Hematopoietic multipotent progenitor cell treated with erythropoietin and hydrocortisone succinate and interleukin-3 and kit ligand, for 15 days (in vitro differentiated cells): ENCODE results near the gene SELENOO.

ENCODE experiments used
- DNase-seq: peaks from one replicate; pipeline ENCODE4 v3.0.0-alpha.2; 2015; ENCODE audit warnings: low spot score

Gene SELENOO

GRCh38 chr22:50184902-50185374 lies 15.9 kb upstream of the SELENOO start:
- no peak for DNase-seq

GRCh38 chr22:50185375-50186087 lies 15.3 kb upstream of the SELENOO start, which contains the start of gene TRABD:
Gene TRABD, plus strand, starts transcription at chr22:50185913. Its CDS starts 7,148 bp downstream, at chr22:50193061.
- DNase-seq, result peak; percentile 85

- DNase-seq, result no peak
These were observed 14.6 kb upstream of the SELENOO start for GRCh38 chr22:50186181-50186714.

DNA sequence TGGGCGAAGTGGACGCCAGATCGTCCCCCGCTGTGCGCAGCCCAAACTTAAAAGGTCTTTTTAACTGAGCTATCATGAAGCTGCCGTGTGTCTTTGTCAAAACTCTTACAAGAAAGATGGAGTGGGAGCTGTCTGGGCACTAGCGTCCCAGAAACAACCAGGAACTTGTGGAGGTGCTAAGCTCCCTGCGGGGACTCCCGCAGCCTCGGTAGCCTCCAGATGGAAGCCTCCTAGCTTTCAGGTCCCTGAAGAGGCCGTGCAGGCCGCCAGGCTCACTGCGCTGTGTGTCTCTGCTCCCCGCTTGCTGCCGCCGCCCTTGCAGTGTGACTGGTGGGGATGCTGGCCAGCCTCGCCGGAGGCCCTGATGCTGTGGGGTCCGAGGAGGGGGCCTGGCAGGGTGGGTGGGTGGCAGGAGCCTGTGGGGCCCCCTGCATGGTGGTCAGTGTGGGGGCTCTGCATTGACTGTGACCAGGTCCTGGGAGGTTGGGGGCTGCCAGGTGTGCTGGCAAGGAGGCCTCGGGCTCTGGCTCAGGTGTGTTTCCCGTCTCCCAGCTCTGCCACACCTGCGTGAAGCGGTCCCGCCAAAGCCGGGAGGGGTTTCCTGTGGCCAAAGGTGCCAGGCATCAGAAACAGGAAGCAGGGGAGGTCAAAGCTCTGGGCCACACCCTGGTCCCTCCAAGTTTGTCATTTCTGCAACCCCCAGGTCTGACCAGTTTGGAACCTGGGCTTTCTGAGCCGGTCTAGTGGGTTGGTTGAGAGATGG lies 13.9 kb upstream of the SELENOO start:
- no peak for DNase-seq

DNA sequence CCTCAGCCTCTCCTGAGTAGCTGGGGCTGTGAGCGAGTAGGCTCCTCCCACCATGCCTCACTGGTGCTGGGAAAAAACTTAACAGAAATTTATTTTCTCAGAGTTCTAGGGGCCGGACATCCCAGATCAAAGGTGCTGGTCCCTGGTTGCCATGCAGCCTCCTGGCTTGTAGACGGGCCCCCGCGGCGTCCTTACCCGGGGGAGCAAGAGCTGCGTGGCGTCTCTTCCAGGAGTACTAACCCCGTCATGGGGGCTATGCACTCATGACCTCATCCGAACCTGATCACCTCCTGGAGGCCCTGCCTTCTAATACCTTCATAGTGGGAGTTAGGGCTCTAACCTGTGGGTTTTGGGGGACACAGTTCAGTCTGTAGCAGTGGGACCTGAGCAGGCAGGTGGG lies 12.5 kb upstream of the SELENOO start:
- no peak for DNase-seq

- DNase-seq, result no peak
These were observed 11.5 kb upstream of the SELENOO start for GRCh38 chr22:50189184-50189848.

DNA sequence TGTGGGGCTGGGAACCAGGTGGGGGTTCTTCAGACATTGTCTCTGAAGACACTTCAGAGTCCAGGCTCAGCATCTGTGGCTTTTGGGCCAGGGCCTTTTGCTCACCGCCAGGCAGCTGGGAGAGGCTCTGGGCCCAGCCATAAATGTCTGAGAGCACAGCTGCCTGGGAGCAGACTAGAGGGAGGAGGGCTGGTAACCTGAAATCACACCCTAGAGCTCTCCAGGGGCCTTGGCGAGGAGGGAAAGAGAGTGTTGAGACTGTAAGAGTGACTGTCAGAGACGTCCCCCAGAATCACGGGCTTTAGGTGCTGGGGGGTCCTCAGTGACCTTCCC lies 11.0 kb upstream of the SELENOO start:
- DNase-seq, result no peak

DNA sequence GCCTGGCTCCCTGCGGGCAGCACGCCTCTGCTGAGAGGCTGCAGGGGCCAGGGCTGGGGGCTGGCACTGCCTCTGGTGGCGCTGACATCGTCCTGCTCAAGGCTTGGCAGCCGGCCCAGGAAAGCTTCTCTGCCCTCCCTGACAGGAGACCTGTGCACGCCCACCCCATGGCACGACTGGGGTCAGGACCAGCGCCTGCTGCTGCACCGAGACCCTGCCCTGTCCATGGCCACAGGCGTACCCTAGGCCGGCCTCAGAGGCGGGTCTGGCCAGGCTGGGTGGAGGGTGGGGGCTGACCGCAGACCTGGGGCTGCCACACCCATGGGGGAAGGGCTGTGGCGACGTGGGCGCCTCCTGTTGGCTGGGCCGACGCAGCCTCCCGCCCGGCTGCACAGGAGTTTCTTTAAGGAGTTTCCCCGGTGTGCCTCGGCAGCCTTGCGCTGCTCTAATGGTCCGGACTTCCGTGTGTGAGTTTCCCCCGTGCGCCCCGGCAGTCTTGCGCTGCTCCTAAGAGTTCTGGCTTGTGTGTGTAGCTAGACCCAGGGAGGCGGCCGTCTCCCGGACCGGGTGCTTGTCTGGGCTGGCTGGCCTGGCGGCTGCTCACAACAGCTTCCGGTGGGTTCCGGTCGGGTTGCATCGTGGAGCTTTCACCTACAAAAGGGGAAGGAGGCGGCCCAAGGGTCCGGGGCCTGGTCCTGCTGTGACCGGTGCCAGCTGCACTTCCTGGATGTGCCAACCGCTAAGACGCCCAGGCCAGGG lies 10.4 kb upstream of the SELENOO start:
- DNase-seq, result peak; percentile 74

- no peak for DNase-seq
These were observed 9.7 kb upstream of the SELENOO start for GRCh38 chr22:50190941-50191741.

GRCh38 chr22:50192436-50193204 lies 8.2 kb upstream of the SELENOO start:
- DNase-seq, result no peak

- no peak for DNase-seq
These were observed 7.2 kb upstream of the SELENOO start for GRCh38 chr22:50193621-50194020.

- DNase-seq, result no peak
These were observed 6.6 kb upstream of the SELENOO start for GRCh38 chr22:50194037-50194805.

DNA sequence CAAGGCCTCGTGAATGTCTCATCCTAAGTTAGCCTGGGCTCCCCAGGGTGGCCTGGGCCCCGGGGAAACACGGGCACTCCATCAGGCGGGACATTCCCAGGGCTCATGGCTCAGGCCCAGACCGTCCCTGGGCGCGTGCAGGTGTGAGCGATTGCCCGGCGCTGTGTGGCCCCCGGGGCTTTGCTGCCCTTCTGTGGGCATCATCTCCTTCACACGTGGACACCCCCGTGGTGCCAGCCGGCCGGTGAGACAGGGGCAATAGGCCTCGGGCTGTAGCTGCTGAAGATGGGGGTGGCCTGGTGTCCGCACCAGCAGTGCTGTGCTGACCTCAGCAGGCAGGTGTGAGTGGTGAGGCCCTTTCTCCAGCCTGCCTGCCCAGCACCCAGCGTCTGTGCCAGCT lies 4.6 kb upstream of the SELENOO start:
- no peak for DNase-seq

DNA sequence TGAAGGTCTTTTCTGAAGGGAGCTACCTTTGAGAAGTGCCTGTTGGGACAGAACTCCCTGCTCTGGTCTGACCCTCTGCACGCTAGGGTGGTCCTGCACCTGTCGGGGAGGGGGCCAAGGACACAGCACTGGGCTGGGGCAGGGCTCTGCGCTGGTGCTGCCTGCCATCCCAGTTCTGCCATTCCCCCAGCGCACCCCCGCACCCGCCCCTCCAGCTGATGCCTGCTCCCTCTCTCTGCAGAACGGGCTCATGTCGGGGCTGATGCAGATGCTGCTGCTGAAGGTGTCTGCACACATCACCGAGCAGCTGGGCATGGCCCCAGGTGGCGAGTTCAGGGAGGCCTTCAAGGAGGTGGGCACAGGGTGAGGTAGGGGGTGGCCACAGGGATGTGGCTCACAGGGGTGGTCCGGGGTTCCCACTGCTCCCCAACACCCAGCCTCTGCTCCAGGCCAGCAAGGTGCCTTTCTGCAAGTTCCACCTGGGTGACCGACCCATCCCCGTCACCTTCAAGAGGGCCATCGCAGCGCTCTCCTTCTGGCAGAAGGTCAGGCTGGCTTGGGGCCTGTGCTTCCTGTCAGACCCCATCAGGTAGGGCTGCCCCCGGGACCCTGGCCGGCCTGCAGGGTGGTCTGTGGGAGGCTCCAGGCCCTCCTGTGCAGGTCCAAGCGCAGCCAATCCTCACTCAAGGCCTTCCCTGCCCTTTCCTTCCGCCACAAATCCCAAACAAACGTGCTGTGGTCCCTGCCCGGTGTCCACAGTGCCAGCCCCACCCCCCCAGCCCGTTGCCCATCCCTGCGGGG lies 3.6 kb upstream of the SELENOO start:
- no peak for DNase-seq

- DNase-seq, result no peak
These were observed 2.8 kb upstream of the SELENOO start for GRCh38 chr22:50197856-50198623.

- no peak for DNase-seq
These were observed 2.2 kb upstream of the SELENOO start for GRCh38 chr22:50198624-50199017.

GRCh38 chr22:50199251-50199721 lies 1.5 kb upstream of the SELENOO start:
- DNase-seq, result no peak
